Activated CD4-positive, alpha-beta T cell treated with anti-CD3 and anti-CD28 coated beads, Interleukin-2, amount 10 ng/mL, durations not matched to agents 24 days and 14 days (primary cell): ENCODE measurements around the gene PPEF2. TPM values are rescaled to one million over a fixed set of nuclear protein-coding genes. Genes with fewer than 3 reads are reported as not detected.
"Not testable (repeated sequence)": the region's sequence is repeated elsewhere in the genome, so short reads cannot be mapped to it uniquely, and the experiment has no call there.

Experiments used
- DNase-seq: peaks from one replicate; pipeline ENCODE4 v3.0.0; 2022
- H3K27ac Mint-ChIP-seq: one replicate; pipeline ENCODE4 v1.8.0; 2022; ENCODE audit warnings: mild to moderate bottlenecking, mixed read lengths
- H3K27me3 Mint-ChIP-seq: one replicate; pipeline ENCODE4 v1.8.0; 2022; ENCODE audit warnings: mixed read lengths
- H3K36me3 Mint-ChIP-seq: one replicate; pipeline ENCODE4 v1.8.0; 2022; ENCODE audit warnings: low read depth, mild to moderate bottlenecking, mixed read lengths
- H3K4me1 Mint-ChIP-seq: one replicate; pipeline ENCODE4 v1.8.0; 2021; ENCODE audit warnings: mixed read lengths
- H3K4me3 Mint-ChIP-seq: one replicate; pipeline ENCODE4 v1.8.0; 2022; ENCODE audit warnings: mild to moderate bottlenecking, moderate library complexity, mixed read lengths
- H3K9me3 Mint-ChIP-seq: one replicate; pipeline ENCODE4 v1.8.0; 2021; ENCODE audit warnings: mixed read lengths
- intact Hi-C: fragments of 100-400 bp; cut with micrococcal nuclease; formaldehyde crosslinking; loops from one replicate; pipeline ENCODE4 v1.15.1; 2023
- total RNA-seq: library from RNA; stranded (reverse); gene quantifications from 2 replicates; pipeline ENCODE4 v1.2.3, GENCODE V29; 2022

PPEF2 gene, protein sequence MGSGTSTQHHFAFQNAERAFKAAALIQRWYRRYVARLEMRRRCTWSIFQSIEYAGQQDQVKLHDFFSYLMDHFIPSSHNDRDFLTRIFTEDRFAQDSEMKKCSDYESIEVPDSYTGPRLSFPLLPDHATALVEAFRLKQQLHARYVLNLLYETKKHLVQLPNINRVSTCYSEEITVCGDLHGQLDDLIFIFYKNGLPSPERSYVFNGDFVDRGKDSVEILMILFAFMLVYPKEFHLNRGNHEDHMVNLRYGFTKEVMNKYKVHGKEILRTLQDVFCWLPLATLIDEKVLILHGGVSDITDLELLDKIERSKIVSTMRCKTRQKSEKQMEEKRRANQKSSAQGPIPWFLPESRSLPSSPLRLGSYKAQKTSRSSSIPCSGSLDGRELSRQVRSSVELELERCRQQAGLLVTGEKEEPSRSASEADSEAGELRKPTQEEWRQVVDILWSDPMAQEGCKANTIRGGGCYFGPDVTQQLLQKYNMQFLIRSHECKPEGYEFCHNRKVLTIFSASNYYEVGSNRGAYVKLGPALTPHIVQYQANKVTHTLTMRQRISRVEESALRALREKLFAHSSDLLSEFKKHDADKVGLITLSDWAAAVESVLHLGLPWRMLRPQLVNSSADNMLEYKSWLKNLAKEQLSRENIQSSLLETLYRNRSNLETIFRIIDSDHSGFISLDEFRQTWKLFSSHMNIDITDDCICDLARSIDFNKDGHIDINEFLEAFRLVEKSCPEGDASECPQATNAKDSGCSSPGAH
- 0.23 TPM in 1 of 2 replicates, not detected in the other for total RNA-seq

DNA sequence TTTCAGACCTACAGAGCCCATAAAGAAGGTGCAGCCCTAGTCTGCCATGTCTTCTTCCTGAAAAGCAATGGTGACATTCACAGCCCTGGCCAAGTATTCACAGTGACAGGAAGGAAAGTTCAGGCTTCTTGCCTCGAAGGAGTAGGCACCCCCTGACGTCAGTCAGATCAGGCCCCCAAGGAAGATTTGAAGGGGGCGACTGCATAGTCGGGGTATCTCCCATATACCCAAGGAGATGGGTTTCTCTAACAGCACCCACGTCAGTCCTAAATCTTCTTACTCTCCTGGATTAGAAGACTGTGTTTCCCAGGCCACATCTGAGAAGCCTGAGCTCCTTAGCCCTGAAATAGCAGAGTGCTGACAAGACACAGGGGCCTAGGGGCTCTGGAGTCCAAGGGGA lies at the start of gene PPEF2:
TSS of gene PPEF2 (minus strand) at position 101 of the 400 bp plus-strand sequence. CDS start 6,127 bp downstream, outside the sequence.
- Mint-ChIP-seq H3K27ac (no peak within 1 kb of the TSS), H3K4me3 (no peak within 1 kb of the TSS), H3K9me3 (no peaks in the 10 kb centered on the region), H3K27me3 (peaks cover 21% of the 10 kb centered on the region), H3K36me3 (no peaks in the 10 kb centered on the region), H3K4me1 (no peaks in the 10 kb centered on the region)
- DNase-seq, result no peak
- intact Hi-C loops, result no loop called here

DNA sequence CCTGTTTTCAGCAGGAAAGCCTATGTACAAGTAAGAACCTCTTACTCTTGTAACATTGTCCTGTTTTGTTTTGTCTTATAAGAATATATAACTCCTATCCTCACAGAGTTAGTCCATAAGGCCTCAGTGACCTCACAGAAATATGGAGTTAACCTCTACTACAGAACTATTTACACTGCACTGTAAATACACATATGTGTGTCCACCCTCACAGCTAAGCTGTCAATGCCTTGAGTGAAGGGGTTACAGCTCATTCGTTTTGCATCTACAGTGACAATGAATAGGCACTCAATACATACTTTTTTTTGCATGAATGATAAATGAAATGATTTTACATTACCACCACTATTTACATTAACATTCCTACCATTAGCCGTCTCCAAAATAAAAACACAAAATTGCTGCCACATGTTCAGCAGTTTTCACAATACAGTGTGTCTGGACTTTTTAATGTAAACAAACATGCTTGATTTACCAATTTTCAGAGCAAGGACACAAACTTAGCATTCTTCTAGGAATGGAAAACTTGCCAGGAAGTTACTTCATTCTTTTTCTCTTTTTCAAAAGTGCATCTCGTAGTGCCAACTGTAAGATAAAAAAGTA lies 48.1 kb upstream of the PPEF2 start:
- intact Hi-C loops, result no loop called here
- Mint-ChIP-seq H3K27me3 (no peaks in the 10 kb centered on the region), H3K9me3 (no peaks in the 10 kb centered on the region), H3K4me3 (no peak overlapping the region), H3K27ac (no peak overlapping the region), H3K4me1 (peaks cover 6% of the 10 kb centered on the region), H3K36me3 (peaks cover 50% of the 10 kb centered on the region)
- no peak for DNase-seq

DNA sequence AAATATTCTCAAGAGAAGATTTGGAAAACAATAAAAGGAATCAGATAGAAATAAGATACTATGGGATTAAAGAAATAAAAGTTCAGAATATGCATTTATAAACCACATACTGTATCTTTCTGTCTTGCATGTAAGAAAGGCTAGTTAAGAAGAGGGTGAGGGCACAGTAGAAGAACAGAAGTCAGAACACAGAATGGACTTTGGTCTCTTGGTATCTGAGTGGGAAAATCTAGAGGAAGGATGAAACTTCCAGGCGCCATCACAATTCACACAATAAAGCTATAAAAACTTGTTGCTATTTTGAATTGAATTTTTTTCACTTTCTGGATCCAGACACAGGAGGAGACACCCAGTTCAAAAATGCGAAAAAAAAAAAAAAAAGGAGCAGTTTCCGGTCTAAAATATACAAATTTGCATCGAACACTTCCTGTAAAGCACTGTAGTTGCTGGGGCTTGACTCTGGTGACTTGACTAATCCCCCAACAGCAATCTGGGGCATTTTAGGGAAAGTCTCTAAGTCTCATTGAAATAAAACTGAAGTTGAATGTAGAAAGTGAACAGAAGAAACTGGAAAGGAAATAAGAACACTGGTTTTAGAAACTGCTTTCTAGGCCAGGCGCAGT lies 46.7 kb upstream of the PPEF2 start:
- Mint-ChIP-seq H3K36me3 (peaks cover 39% of the 10 kb centered on the region), H3K9me3 (no peaks in the 10 kb centered on the region), H3K27ac (no peak overlapping the region)

DNA sequence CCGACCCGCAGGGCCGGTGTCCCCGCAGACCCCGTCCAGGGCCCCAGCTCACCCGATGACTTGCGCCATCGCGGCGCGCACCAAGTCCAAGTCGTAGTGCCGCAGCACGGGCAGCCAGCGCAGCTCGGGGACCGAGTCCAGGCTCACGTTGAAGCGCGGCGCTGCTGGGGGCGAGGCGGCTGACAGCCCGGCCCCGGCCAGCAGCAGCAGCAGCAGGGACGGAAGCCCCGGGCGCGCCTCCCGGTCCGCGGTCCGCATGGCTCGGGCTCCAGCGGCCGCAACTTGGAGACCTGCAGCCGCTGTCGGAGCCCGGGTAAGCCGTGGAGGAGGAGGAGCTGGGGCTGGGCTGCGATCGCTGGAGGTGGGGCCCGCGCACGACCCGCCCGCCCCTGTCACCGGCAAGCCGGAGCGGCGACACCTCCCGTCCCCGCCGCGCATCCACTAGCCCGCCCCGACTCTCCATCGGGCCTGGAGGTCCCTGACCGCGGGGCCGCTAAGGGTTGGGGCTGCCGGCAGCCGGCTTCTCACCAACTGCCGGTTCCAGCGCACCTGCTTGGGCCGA lies 38.5 kb upstream of the PPEF2 start, which contains the start of gene NAAA:
TSS of gene NAAA (minus strand) at position 322 of the 562 bp plus-strand sequence. CDS start at position 258, 64 bp downstream.
- Mint-ChIP-seq H3K4me3 (peak within 1 kb of the TSS; percentile 98), H3K4me1 (peaks cover 17% of the 10 kb centered on the region), H3K27me3 (no peaks in the 10 kb centered on the region), H3K36me3 (peaks cover 19% of the 10 kb centered on the region), H3K9me3 (no peaks in the 10 kb centered on the region), H3K27ac (peak within 1 kb of the TSS; percentile 99)
- intact Hi-C loops, result loop anchor here (1.0 kb wide), 4 partner anchors 24 to 216 kb away; partner anchors contain the start of genes NUP54, SDAD1 and USO1
- DNase-seq, result peak; percentile 96

More for the DNA sequence above, 46.7 kb upstream of the PPEF2 start:
- peaks cover 4% of the 10 kb centered on the region for H3K4me1 Mint-ChIP-seq
- DNase-seq, result no peak
- no peak overlapping the region for H3K4me3 Mint-ChIP-seq
- H3K27me3 Mint-ChIP-seq, result no peaks in the 10 kb centered on the region
- intact Hi-C loops, result no loop called here

DNA sequence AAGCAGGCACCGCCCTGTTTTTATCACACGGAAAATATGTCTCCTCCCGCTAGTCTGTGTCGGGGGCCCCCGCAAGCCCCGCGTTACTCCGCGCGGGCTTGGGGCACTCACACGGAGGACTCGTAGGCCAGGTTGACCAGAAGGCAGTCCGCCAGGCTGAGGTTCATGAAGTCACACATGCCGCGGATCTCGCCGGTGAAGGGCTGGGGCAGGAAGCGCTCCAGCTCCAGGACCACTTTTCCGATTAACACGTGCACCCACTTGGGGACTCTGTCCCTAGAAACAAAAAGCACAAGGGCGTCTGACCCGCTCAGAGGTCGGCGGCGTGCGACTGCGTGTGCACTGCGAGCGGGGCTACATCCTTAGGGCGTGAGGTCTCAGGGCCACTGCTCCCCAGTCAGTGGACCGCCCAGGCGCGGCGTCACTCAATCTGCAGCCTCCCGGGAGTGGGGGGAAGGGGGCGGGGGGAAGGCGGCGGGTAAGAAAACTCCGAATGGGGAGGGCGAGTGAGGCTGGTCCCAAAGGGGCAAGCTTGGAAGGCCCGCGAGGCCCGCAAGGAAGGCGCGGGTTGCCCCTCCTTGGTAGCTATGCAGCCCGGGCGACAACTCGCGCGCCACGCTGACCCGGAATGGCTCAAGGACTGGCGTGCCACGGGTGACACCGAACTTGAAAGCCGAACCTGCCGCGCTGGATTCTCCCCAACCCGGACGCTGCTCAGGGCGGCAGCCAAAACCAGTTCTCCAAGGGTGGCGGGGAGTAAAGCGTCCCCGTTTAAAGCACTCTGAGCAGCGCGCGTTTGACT lies 37.8 kb upstream of the PPEF2 start:
- intact Hi-C loops, result loop anchor here (1.0 kb wide), 4 partner anchors 10 to 216 kb away; partner anchors contain the start of genes NUP54, SDAD1 and USO1
- H3K4me1 Mint-ChIP-seq, result peaks cover 16% of the 10 kb centered on the region
- H3K27me3 Mint-ChIP-seq, result no peaks in the 10 kb centered on the region
- DNase-seq, result peak; percentile 92
- peak overlapping the region; percentile 99 for H3K27ac Mint-ChIP-seq
- peaks cover 18% of the 10 kb centered on the region for H3K36me3 Mint-ChIP-seq
- H3K9me3 Mint-ChIP-seq, result no peaks in the 10 kb centered on the region
- peak overlapping the region; percentile 98 for H3K4me3 Mint-ChIP-seq

DNA sequence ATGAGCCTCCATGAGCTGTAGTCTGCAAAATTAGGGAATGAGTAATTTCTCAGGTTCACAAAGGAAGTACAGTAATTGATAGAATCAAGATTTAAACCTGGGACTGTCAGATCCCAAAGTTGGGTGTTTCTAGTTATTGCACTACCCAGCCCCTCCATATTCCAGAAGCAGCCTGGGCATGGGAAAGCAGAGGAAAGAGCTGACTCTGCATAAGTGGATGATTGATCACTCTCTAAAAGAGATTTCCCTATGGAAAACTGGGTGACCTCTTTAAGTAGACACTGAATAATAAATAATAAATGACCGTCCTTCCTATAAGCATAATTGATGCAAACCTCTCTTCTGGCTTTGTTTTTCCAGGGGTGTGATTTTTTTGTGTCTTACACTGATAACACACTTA lies 33.4 kb upstream of the PPEF2 start:
- Mint-ChIP-seq H3K9me3 (no peaks in the 10 kb centered on the region), H3K36me3 (peaks cover 30% of the 10 kb centered on the region), H3K4me1 (peaks cover 16% of the 10 kb centered on the region), H3K27ac (no peak overlapping the region), H3K27me3 (no peaks in the 10 kb centered on the region), H3K4me3 (no peak overlapping the region)
- DNase-seq, result no peak
- intact Hi-C loops, result no loop called here

DNA sequence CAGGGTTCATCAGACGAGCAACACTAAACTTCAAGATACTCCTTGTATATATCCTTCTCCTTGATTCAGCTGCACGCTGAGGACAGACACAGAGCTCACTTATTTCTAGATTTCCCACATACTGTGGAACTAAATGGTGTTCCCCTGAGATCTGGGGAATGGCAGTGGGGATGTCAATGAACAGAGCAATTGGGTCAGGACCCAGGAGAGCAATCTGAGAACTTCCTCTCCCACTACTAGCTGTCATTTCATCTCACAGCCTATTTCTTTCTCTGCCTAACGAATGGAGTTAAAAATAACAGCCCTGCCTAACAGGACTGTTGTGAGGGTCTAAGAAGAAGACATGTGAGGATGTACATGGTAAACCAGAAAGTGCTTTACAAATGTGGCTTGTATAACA lies 27.9 kb upstream of the PPEF2 start:
- Mint-ChIP-seq H3K4me1 (no peaks in the 10 kb centered on the region), H3K36me3 (peaks cover 35% of the 10 kb centered on the region), H3K4me3 (no peak overlapping the region), H3K9me3 (no peaks in the 10 kb centered on the region), H3K27ac (no peak overlapping the region), H3K27me3 (no peaks in the 10 kb centered on the region)
- intact Hi-C loops, result loop anchor here (1.0 kb wide), 1 partner anchor 9 kb away; no protein-coding TSS in a partner anchor
- DNase-seq, result no peak

DNA sequence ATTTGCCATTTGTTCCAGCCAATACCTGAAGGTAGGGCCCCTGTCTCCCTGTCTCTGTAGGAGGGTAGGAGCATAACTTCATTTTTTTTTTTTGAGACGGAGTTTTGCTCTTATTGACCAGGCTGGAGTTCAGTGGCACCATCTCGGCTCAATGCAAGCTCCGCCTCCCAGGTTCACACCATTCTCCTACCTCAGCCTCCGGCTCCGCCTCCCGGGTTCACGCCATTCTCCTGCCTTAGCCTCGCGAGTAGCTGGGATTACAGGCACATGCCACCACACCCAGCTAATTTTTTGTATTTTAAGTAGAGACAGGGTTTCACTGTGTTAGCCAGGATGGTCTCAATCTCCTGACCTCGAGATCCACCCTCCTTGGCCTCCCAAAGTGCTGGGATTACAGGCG lies 22.7 kb upstream of the PPEF2 start:
- H3K4me1 Mint-ChIP-seq, H3K27ac Mint-ChIP-seq, H3K9me3 Mint-ChIP-seq, DNase-seq, intact Hi-C loops, H3K4me3 Mint-ChIP-seq, H3K27me3 Mint-ChIP-seq: not testable (repeated sequence)
- peaks cover 40% of the 10 kb centered on the region for H3K36me3 Mint-ChIP-seq

DNA sequence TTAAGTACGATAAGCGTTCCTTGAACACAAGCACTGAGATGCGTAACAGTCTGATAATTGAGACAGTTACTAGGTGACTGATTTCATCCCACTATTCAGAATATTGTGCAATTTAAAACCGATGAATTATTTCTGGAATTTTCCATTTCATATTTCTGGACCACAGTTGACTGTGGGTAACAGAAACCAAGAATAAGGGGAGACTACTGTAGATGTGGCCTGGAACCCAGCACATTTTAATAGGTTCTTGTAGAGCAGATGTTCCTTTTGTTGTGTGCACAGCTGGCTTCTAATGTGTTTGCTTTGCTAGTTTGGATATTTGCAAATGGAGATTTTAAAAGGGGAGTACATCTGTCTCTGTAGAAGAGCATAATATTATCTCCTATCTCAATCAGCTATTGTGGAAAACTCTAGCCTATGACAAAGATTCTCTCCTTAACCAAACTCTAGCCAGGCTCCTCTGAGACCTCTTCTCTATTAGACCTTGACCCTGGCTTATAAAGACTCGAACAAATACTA lies 22.1 kb upstream of the PPEF2 start:
- Mint-ChIP-seq H3K27ac (no peak overlapping the region), H3K4me1 (no peaks in the 10 kb centered on the region)
- no peak for DNase-seq

DNA sequence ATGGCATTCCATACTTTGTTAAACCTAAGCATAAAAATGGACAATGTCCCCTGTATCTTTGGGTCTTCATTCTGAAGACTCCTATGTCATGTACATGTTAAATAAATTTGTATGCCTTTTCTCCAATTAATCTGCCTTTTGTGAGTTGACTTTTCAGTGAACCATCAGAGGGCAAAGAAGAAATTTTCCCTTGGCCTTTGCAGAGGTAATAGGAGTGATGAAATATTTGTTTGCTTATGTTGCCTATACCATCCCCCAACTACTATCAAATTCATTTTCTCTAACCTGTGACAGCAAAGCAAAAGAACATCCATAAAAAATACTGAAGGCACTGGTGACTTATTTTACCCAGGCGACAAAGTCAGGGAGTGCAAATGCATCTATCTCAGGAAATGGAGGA lies 20.3 kb upstream of the PPEF2 start:
- Mint-ChIP-seq H3K27ac (no peak overlapping the region), H3K27me3 (no peaks in the 10 kb centered on the region), H3K9me3 (no peaks in the 10 kb centered on the region), H3K4me1 (no peaks in the 10 kb centered on the region), H3K4me3 (no peak overlapping the region), H3K36me3 (peaks cover 40% of the 10 kb centered on the region)
- DNase-seq, result no peak
- intact Hi-C loops, result no loop called here

More for the DNA sequence above, 22.1 kb upstream of the PPEF2 start:
- H3K36me3 Mint-ChIP-seq, result peaks cover 41% of the 10 kb centered on the region
- H3K9me3 Mint-ChIP-seq, result no peaks in the 10 kb centered on the region
- H3K27me3 Mint-ChIP-seq, result no peaks in the 10 kb centered on the region
- intact Hi-C loops, result no loop called here
- H3K4me3 Mint-ChIP-seq, result no peak overlapping the region

DNA sequence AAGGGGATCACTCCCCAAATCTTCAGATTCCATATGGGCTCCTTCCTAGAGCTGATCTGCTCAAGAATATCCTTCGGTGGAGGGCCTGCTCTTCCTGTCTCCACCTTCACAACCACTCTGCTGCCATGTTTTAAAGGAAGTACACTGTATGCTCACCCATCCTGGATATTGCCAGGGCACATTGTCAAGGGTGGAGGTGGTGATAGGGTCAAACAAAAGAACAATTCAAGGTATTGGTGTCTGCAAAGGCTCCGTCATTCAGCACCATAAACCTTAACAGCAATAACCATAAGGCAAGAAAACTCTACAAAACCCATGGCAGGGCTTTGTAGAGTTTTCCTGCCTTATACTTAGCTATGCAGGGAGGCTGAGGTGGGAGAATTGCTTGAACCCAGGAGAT lies 19.7 kb upstream of the PPEF2 start:
- DNase-seq, result no peak
- Mint-ChIP-seq H3K4me3 (no peak overlapping the region), H3K27me3 (no peaks in the 10 kb centered on the region), H3K36me3 (peaks cover 38% of the 10 kb centered on the region), H3K9me3 (no peaks in the 10 kb centered on the region), H3K4me1 (no peaks in the 10 kb centered on the region), H3K27ac (no peak overlapping the region)
- intact Hi-C loops, result no loop called here

DNA sequence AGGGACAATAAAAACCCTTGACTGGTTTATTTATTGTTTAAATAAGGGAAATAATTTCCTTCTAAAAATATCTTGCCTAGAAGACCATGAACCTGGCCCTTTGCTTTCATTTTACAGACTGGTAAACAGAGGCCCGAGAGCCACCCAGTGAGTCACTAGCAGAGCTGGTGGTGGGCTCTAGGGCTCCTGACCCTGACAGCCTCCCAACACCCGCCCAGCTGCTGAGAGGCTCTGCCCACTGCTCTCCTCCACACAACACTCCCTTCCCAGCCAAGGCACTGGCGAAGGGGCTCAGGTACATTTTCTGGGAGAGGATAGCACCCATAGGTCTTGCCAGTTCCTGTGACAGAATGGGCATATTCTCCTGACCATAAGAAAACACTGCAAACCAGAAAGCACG lies 18.1 kb upstream of the PPEF2 start:
- H3K4me1 Mint-ChIP-seq, result no peaks in the 10 kb centered on the region
- intact Hi-C loops, result no loop called here
- no peaks in the 10 kb centered on the region for H3K9me3 Mint-ChIP-seq
- H3K4me3 Mint-ChIP-seq, result no peak overlapping the region
- no peak overlapping the region for H3K27ac Mint-ChIP-seq
- no peaks in the 10 kb centered on the region for H3K27me3 Mint-ChIP-seq
- no peak for DNase-seq
- H3K36me3 Mint-ChIP-seq, result peaks cover 36% of the 10 kb centered on the region
